A549 (cell line): ENCODE measurements around the gene FCHSD1. TPM values are rescaled to one million over a fixed set of nuclear protein-coding genes. Genes with fewer than 3 reads are reported as not detected.

ENCODE experiments used
- ATAC-seq, 2 experiments: fragments of 200-7000 bp in 1 of 2; fragments of >200 bp in 1 of 2; cut with Nextera tagmentation in 1 of 2; cut with Tn5 transposase in 1 of 2; 3 replicates each; pipeline versions ENCODE4 v1.8.0 to v1.9.1; 2018 to 2020; ENCODE audit warnings: mild to moderate bottlenecking in 1 of 2, moderate library complexity in 1 of 2
- CTCF ChIA-PET: fragments of 300-600 bp; sonication (Branson Sonifier 250); formaldehyde crosslinking; extraction: SDS; loops from one replicate; lab custom pipeline; 2021; ENCODE audit warnings: antibody characterized with exemption, inconsistent platforms; lab: Yijun Ruan, JAX
- POLR2A ChIA-PET: fragments of 350-600 bp; formaldehyde crosslinking; extraction: SDS; loops from one replicate; lab custom pipeline; 2021; ENCODE audit warnings: antibody characterized with exemption, inconsistent platforms; lab: Yijun Ruan, JAX
- DNase-seq, 2 experiments: peaks; one replicate each; pipeline versions ENCODE4 v3.0.0 to v3.0.0-alpha.2; 2011 to 2016; ENCODE audit warnings: low read depth in 1 of 2, low spot score in 1 of 2
- FAIRE-seq: peaks from 2 replicates; lab custom pipeline; 2011; peaks lifted over from hg19 to GRCh38; lab: Jason Lieb, UNC
- H3K27ac ChIP-seq, 2 experiments: fragments of >200 bp; sonication (Bioruptor Twin); formaldehyde crosslinking; 3 replicates each; pipeline ENCODE4 v1.5.1; 2016 to 2017
- H3K4me1 ChIP-seq: fragments of >200 bp; sonication (Bioruptor Twin); formaldehyde crosslinking; 3 replicates; pipeline ENCODE4 v1.6.1; 2016
- H3K4me2 ChIP-seq: fragments of >200 bp; sonication (Bioruptor Twin); formaldehyde crosslinking; 3 replicates; pipeline ENCODE4 v1.6.1; 2016
- H3K4me3 ChIP-seq: fragments of >200 bp; sonication (Bioruptor Twin); formaldehyde crosslinking; 3 replicates; pipeline ENCODE4 v1.5.1; 2016
- H3K9me3 ChIP-seq: fragments of >200 bp; sonication (Bioruptor Twin); formaldehyde crosslinking; 3 replicates; pipeline ENCODE4 v1.6.1; 2016
- CBX2 ChIP-seq: fragments of 200-600 bp; sonication (generic); IDR thresholded peaks from 2 replicates; pipeline ENCODE4 v1.6.1; 2016; ENCODE audit warnings: low read depth, mild to moderate bottlenecking, borderline replicate concordance
- CTCF ChIP-seq: fragments of >200 bp; sonication (Bioruptor Twin); formaldehyde crosslinking; IDR thresholded peaks from 3 replicates; pipeline ENCODE4 v1.5.1; 2016
- EHF ChIP-seq: fragments of 250-450 bp; sonication (Bioruptor Pico); IDR thresholded peaks from 2 replicates; pipeline ENCODE4 v1.5.0; 2020; ENCODE audit warnings: mild to moderate bottlenecking
- ESRRA ChIP-seq: fragments of 150-350 bp; IDR thresholded peaks from 2 replicates; pipeline ENCODE4 v1.6.1; 2014; ENCODE audit warnings: mild to moderate bottlenecking, low read length, borderline replicate concordance
- FOSB ChIP-seq: fragments of 250-450 bp; sonication (Bioruptor Pico); IDR thresholded peaks from 2 replicates; pipeline ENCODE4 v1.5.0; 2020; ENCODE audit warnings: mild to moderate bottlenecking, moderate library complexity
- FOSL2 ChIP-seq, 2 experiments: fragments of 450-650 bp in 1 of 2; fragments of >200 bp in 1 of 2; sonication (Bioruptor Twin) in 1 of 2; formaldehyde crosslinking; IDR thresholded peaks; 2 replicates each; pipeline versions ENCODE4 v1.5.0 to v1.6.1; 2016 to 2020; ENCODE audit warnings: mild to moderate bottlenecking in 1 of 2, moderate library complexity in 1 of 2
- FOXS1 ChIP-seq: fragments of 250-450 bp; sonication (Bioruptor Pico); IDR thresholded peaks from 2 replicates; pipeline ENCODE4 v1.5.0; 2020; ENCODE audit warnings: mild to moderate bottlenecking, moderate library complexity
- HDAC2 ChIP-seq: fragments of 200-600 bp; sonication (generic); IDR thresholded peaks from 2 replicates; pipeline ENCODE4 v1.6.1; 2016
- HOXB13 ChIP-seq: fragments of 250-450 bp; sonication (Bioruptor Pico); IDR thresholded peaks from 2 replicates; pipeline ENCODE4 v1.5.0; 2020; ENCODE audit warnings: low read depth, mild to moderate bottlenecking, moderate library complexity
- JUN ChIP-seq, 2 experiments: fragments of >200 bp; sonication (Bioruptor Twin); formaldehyde crosslinking; IDR thresholded peaks; 2 replicates in 1 of 2; 3 replicates in 1 of 2; pipeline ENCODE4 v1.6.1; 2016 to 2017
- KDM5A ChIP-seq: fragments of 200-600 bp; sonication (generic); IDR thresholded peaks from 2 replicates; pipeline ENCODE4 v1.6.1; 2016; ENCODE audit warnings: antibody characterized with exemption, mild to moderate bottlenecking
- MAFK ChIP-seq: fragments of 450-650 bp; IDR thresholded peaks from 2 replicates; pipeline ENCODE4 v1.6.1; 2014; ENCODE audit not compliant: partially characterized antibody
- MAX ChIP-seq: IDR thresholded peaks from 2 replicates; pipeline ENCODE4 v1.6.1; 2012
- MAZ ChIP-seq: fragments of 150-350 bp; IDR thresholded peaks from 2 replicates; pipeline ENCODE4 v1.6.1; 2014; ENCODE audit warnings: antibody characterized with exemption, low read depth, low read length, borderline replicate concordance
- NPAS2 ChIP-seq: fragments of 250-450 bp; sonication (Bioruptor Pico); IDR thresholded peaks from 2 replicates; pipeline ENCODE4 v1.8.0; 2022; ENCODE audit warnings: mild to moderate bottlenecking, moderate library complexity, borderline replicate concordance
- PHF8 ChIP-seq: fragments of 200-600 bp; sonication (generic); IDR thresholded peaks from 2 replicates; pipeline ENCODE4 v1.6.1; 2016; ENCODE audit warnings: low read depth, mild to moderate bottlenecking, antibody characterized with exemption, moderate library complexity, borderline replicate concordance
- POLR2AphosphoS2 ChIP-seq: conservative IDR thresholded peaks from 2 replicates; pipeline ENCODE4 v1.6.1; 2012; ENCODE audit warnings: low read length, improper control_type of control experiment, inconsistent platforms
- RCOR1 ChIP-seq: fragments of 150-350 bp; IDR thresholded peaks from 2 replicates; pipeline ENCODE4 v1.6.1; 2014; ENCODE audit warnings: antibody characterized with exemption, low read length, low read depth
- RNF2 ChIP-seq: fragments of 200-600 bp; sonication (generic); IDR thresholded peaks from 2 replicates; pipeline ENCODE4 v1.6.1; 2016; ENCODE audit warnings: low read depth, mild to moderate bottlenecking, antibody characterized with exemption, moderate library complexity, borderline replicate concordance
- SMC3 ChIP-seq: fragments of >200 bp; sonication (Bioruptor Twin); formaldehyde crosslinking; IDR thresholded peaks from 3 replicates; pipeline ENCODE4 v1.6.1; 2018; ENCODE audit warnings: inconsistent platforms
- TFCP2L1 ChIP-seq: fragments of 250-450 bp; sonication (Bioruptor Pico); IDR thresholded peaks from 2 replicates; pipeline ENCODE4 v1.5.0; 2021; ENCODE audit warnings: mild to moderate bottlenecking
- TP53 ChIP-seq: fragments of 250-450 bp; sonication (Bioruptor Pico); IDR thresholded peaks from 2 replicates; pipeline ENCODE4 v1.5.0; 2021; ENCODE audit warnings: mild to moderate bottlenecking, moderate library complexity
- USF2 ChIP-seq: fragments of 450-650 bp; IDR thresholded peaks from 2 replicates; pipeline ENCODE4 v1.6.1; 2014; ENCODE audit warnings: antibody characterized with exemption
- ZNF302 ChIP-seq: fragments of 250-450 bp; sonication (Bioruptor Pico); IDR thresholded peaks from 2 replicates; pipeline ENCODE4 v1.9.0; 2021; ENCODE audit warnings: inconsistent platforms, mild to moderate bottlenecking, moderate library complexity
- ZSCAN20 ChIP-seq: fragments of 250-450 bp; sonication (Bioruptor Pico); IDR thresholded peaks from 2 replicates; pipeline ENCODE4 v1.8.0; 2022; ENCODE audit warnings: mild to moderate bottlenecking, moderate library complexity
- WGBS: methylation state at CpG from one replicate; pipeline ENCODE4 v1.1.6; 2017; ENCODE audit errors: missing lambda C conversion rate; 5-methylcytosine and 5-hydroxymethylcytosine counted together
- polyA plus RNA-seq, 4 experiments: library from polyadenylated mRNA; depleted of rRNA in 3 of 4; stranded (reverse); fragments of >200 nt; fragmentation: RNase III in 1 of 4; extraction: RNeasy Plus Mini Kit Qiagen cat#74134 plus additional on column Dnase treatment in 1 of 4; gene quantifications; 2 replicates in 3 of 4; 3 replicates in 1 of 4; pipeline ENCODE4 v1.2.3, GENCODE V29; 2011 to 2017

Gene FCHSD1
- polyA plus RNA-seq, 2 of the 4 experiments (the other 2 are of a cell fraction): 12.2 to 14.5 TPM

- TF ChIP-seq USF2 (no peak), JUN (IDR thresholded peaks at IDR 0.05) (peak in 1 of 2 experiments; percentile 68; a peak in 1 of 5 replicates), KDM5A (no peak), CBX2 (no peak), EHF (CRISPR knock-in tag) (no peak), NPAS2 (no peak), ESRRA (no peak), ZSCAN20 (CRISPR knock-in tag) (peak; percentile 33; the same call in 1 of the 2 replicates), RNF2 (no peak), MAX (peak; percentile 64), MAZ (no peak), SMC3 (no peak), FOXS1 (CRISPR knock-in tag) (no peak)
These were observed 30.8 kb upstream of the FCHSD1 start, which contains the start of gene ARAP3 (continued) for GRCh38 chr5:141681695-141682641.

- FAIRE-seq (no peak), DNase-seq (no peak), ATAC-seq (peak in 1 of 2 experiments; percentile 5; a peak in 3 of 6 replicates)
- 71% methylated on average over 2 of the region's 2 CpGs for WGBS
- Histone ChIP-seq H3K4me3 (peak overlapping the region; percentile 49), H3K4me2 (peak overlapping the region; percentile 93), H3K4me1 (peaks cover 24% of the 10 kb centered on the region), H3K27ac (peak overlapping the region; percentile 88 to 98), H3K9me3 (no peaks in the 10 kb centered on the region)
- CTCF ChIA-PET: interaction anchor here (0.6 to 7.5 kb wide), 9 partner anchors 12 to 288 kb away, joined by 3 to 63 read pairs (median 6); partner anchors contain the start of genes PCDH1 and RNF14
- POLR2A ChIA-PET: interaction anchor here (0.6 kb wide), 1 partner anchor 208 kb away, joined by 3 read pairs; no protein-coding TSS in a partner anchor
- no peak for TF ChIP-seq FOSL2 (IDR thresholded peaks at IDR 0.05)
- TF ChIP-seq FOSL2 (CRISPR knock-in tag; IDR thresholded peaks at IDR 0.05): no peak
- TF ChIP-seq POLR2AphosphoS2: no peak
- no peak for TF ChIP-seq EHF (CRISPR knock-in tag)
- no peak for TF ChIP-seq ZSCAN20 (CRISPR knock-in tag)
- no peak for TF ChIP-seq TP53 (CRISPR knock-in tag)
- no peak for TF ChIP-seq TFCP2L1 (CRISPR knock-in tag)
- no peak for TF ChIP-seq RCOR1
- TF ChIP-seq ZNF302 (CRISPR knock-in tag): no peak
- TF ChIP-seq MAFK: no peak
- no peak for TF ChIP-seq HOXB13 (CRISPR knock-in tag)
- TF ChIP-seq FOSB (CRISPR knock-in tag): no peak
- no peak for TF ChIP-seq JUN (IDR thresholded peaks at IDR 0.05)
- no peak for TF ChIP-seq CTCF
- no peak for TF ChIP-seq MAX
- no peak for TF ChIP-seq PHF8
- no peak for TF ChIP-seq RNF2
- TF ChIP-seq HDAC2: no peak
These were observed 30.1 kb upstream of the FCHSD1 start for GRCh38 chr5:141681295-141681694.
